GM18511 (cell line): ENCODE results near the gene MMP20.

Experiments
- ATAC-seq: cut with Tn5 transposase; IDR thresholded peaks from one replicate; pipeline ENCODE4 v1.9.1; 2021; ENCODE audit warnings: mild to moderate bottlenecking, moderate library complexity; ENCODE audit not compliant: unreplicated experiment

Gene MMP20

GRCh38 chr11:102561636-102562035 is 63.5 kb downstream of the MMP20 start:
- ATAC-seq = no peak

DNA sequence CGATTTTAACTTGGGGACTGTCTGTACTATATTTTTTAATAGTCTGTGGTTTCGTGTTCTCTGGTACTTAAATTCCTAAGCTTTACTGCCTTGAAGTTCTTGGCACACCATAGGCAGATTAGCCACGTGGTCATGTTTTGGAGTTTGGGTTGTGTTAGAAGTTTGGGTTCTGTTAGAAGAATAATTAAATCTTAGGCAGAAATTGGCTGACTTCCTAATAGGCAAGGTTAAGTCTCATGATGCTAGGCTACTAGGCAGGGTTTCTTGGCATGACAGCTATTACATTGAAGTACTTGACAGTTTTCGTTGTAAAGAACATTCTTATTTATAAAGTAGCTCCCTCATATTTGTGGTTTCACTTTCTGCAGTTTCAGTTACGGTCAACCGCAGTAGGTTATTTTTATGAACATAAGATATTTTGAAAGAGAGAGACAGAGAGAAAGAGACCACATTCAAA is 64.5 kb downstream of the MMP20 start:
- ATAC-seq = peak; percentile 81

- ATAC-seq = peak; percentile 43
Observed at GRCh38 chr11:102559839-102560238, 65.3 kb downstream of the MMP20 start.

DNA sequence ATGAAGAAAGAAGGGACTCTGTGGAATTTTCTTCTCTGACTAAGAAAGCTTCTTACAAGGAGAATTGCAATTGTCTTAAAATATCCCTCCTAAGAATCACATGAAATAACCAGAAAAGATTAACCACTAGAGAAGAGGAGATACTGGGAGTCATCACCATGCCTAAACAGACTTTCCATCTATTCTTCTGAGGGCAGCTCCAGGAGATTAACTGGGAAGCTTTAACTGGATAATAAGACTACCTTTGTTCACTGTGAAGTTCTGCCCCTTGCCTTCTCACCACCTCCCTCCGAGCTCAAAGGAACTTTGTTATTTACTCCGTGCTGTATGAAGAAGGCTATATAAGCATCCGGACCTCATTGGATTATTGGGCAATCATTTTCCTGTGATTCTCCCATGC is 70.0 kb downstream of the MMP20 start:
- ATAC-seq = no peak

DNA sequence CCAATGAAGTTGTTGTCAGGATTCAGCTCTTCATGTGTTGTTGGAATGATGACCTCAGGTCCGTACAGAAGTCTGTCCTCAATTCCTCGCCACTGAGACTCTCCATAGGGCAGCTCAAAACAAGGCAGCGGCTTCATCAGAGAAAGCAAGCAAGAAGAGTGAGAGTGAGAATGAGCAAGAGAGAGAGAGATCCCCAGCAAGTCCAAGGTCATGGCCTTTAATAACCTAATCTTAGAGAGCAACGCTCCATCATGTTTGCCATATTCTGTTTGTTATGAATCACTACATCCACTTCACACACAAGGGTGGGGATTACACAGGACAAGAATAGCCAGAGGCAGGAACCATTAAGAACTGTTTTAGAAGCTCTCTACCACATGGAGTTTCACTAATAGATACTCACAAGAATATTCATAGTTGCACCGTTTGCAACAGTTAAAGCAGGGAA is 71.3 kb downstream of the MMP20 start:
- ATAC-seq = peak; percentile 92

- ATAC-seq = no peak
Observed at GRCh38 chr11:102552447-102553194, 72.5 kb downstream of the MMP20 start.

DNA sequence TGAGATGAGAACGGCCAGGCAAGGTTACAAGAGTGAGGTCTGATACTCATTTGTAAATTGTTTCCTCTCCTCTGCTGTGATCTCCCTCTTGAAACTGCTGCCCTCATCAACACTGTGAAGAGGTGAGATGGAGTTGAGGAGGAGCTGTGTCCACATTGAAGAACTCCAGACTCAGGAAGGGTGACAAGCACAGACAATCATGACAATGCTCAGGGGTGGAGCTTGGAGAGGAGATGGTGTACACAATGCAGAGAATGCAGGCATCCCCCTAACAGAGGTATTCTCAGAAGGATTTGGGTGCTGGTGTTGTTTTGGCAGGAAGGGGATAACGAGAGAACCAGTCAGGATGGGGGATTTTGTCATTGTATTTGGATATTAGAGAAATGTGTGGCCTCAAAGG is 73.1 kb downstream of the MMP20 start:
- ATAC-seq = no peak

GRCh38 chr11:102551169-102551781 is 73.9 kb downstream of the MMP20 start:
- no peak for ATAC-seq

GRCh38 chr11:102546923-102547471 is 78.1 kb downstream of the MMP20 start:
- ATAC-seq = peak; percentile 87

- peak; percentile 68 for ATAC-seq
Observed at GRCh38 chr11:102546427-102546826, 78.7 kb downstream of the MMP20 start.

- ATAC-seq = no peak
Observed at GRCh38 chr11:102545701-102546100, 79.4 kb downstream of the MMP20 start.

- no peak for ATAC-seq
Observed at GRCh38 chr11:102544594-102544993, 80.5 kb downstream of the MMP20 start.

DNA sequence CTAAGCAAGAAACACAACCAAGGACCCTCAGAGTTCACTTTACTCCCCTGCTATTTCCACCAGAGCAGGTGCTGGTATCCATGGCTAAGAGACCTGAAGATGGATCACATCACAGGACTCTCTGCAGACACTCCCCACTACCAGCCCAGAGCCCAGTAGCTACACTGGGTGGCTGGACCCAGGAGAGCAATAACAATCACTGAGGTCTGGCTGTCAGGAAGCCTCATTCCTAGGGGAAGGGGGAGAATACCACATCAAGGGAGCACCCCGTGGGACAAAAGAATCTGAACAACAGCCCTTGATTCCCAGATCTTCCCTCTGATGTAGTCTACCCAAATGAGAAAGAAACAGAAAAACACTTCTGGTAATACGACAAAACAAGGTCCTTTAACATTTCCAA is 85.6 kb downstream of the MMP20 start:
- no peak for ATAC-seq

DNA sequence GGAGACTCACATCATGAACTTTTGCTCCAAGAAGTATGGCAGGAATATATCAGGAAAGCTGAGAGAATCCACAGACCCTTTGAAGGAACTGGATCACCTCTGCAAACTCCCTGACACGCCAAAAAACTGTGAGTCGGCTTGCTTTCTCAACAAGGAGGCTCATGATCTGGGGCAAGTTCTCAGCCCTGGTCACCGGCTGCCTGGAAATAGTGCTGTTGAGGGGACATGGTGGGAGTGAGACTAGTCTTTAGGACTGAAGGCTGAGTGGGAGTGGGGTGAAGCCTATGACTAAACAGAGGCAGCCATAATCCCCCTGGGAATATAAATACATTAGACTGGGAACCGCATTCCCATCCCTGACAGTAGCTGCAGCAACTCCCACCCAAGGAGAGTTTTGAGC is 86.2 kb downstream of the MMP20 start:
- no peak for ATAC-seq

- ATAC-seq = no peak
Observed at GRCh38 chr11:102534261-102534872, 90.8 kb downstream of the MMP20 start.

DNA sequence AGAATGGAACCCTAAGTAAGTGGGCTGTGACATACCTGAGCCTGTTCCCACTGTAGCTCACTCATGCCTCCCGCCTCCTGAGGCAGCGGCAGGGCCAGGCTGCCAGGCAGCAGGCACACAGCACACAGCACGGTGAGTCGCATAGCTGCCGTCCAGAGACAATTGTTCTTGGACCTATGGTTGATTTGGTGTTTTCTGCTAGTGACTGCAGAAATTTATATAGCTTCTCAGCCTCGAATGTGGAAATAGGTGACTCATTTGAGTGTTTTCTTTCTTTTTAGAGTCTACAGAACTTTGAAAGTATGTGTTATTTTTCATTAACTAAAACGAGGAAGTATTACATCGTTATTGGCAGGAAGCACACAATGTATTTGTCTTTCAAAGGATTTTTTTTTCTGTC is 94.6 kb downstream of the MMP20 start, which contains the start of gene MMP7:
Gene MMP7 (minus strand): TSS at position 190 of the 400 bp plus-strand sequence. CDS start 47 bp downstream, at position 143.
- ATAC-seq = peak; percentile 66

GRCh38 chr11:102528618-102529017 is 96.5 kb downstream of the MMP20 start:
- no peak for ATAC-seq

GRCh38 chr11:102527684-102528083 is 97.4 kb downstream of the MMP20 start:
- ATAC-seq = no peak

DNA sequence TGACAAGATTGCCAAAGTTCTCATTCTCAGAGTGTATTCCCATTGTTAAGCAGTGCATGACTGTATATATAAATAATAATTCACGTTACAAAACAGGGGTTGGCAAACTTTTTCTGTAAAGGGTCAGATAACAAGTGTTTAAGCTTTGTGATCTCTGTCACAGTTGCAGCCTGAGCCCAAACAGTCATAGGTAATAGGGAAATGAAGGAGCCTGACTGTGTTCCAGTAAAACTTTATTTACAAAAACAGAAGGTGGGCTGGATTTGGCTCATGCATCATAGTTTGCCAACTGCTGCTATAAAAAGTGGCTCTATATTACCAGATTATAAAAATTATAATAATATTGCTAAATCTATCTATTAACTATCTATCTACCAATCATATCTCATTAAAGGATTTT is 98.1 kb downstream of the MMP20 start:
- ATAC-seq = no peak
